ENCODE results near the gene REPIN1. TPM values are rescaled to one million over a fixed set of nuclear protein-coding genes. Genes with fewer than 3 reads are reported as not detected.
A peak's percentile ranks its signal among the peaks of the same experiment; 100 is the strongest.

Gene REPIN1
- polyA plus RNA-seq, 1 of the 3 experiments (the other 2 are of a cell fraction), result 91.6 TPM

GRCh38 chr7:150367677-150368095 is 936 bp upstream of the REPIN1 start:
- H3K9me2 ChIP-seq, result no peaks in the 10 kb centered on the region
- H3F3A ChIP-seq (replicated peaks; ENCODE audit: insufficient read depth), result peaks cover 10% of the 10 kb centered on the region
- H3K27ac ChIP-seq (ENCODE audit: low read depth in 2 of 2, low read length in 1 of 2), result peak overlapping the region; percentile 72 to 96
- peak overlapping the region; percentile 100 for H2AFZ ChIP-seq (ENCODE audit: low read depth)
- CTCF ChIA-PET, result interaction anchor here (0.7 to 7.4 kb wide), 7 partner anchors 11 to 644 kb away, joined by 3 to 57 read pairs (median 3); partner anchors contain the start of gene ZNF775
- no peaks in the 10 kb centered on the region for H3K27me3 ChIP-seq (ENCODE audit: insufficient read depth)
- H3K9me3 ChIP-seq, result no peaks in the 10 kb centered on the region
- H3K4me2 ChIP-seq, result peak overlapping the region; percentile 96
- no peak for DNase-seq
- 0 out of 2 replicates have a peak, but pooled peaks have one; percentile 16 for TF ChIP-seq ELF1 (IDR thresholded peaks at IDR 0.05)
- TF ChIP-seq TCF12 (IDR thresholded peaks at IDR 0.05), result peak; percentile 15; the same call in 1 of the 2 replicates
- TF ChIP-seq MXI1 (IDR thresholded peaks at IDR 0.05; ENCODE audit: low read depth, low read length), result no peak
- no peak for TF ChIP-seq GATA2 (CRISPR knock-in tag; IDR thresholded peaks at IDR 0.05)
- peak; percentile 23; the same call in 1 of the 2 replicates for TF ChIP-seq FOSL2 (IDR thresholded peaks at IDR 0.05; ENCODE audit: borderline replicate concordance, low read depth)
- TF ChIP-seq RXRA (IDR thresholded peaks at IDR 0.05; ENCODE audit: borderline replicate concordance, low read depth), result no peak
- POLR2A ChIA-PET, result interaction anchor here (1.3 to 3.1 kb wide), 8 partner anchors 11 to 45 kb away, joined by 3 to 43 read pairs (median 11); partner anchors contain the start of genes ACTR3C, LRRC61 and ZNF775
- no peaks in the 10 kb centered on the region for H4K20me1 ChIP-seq (ENCODE audit: insufficient read depth)
- H3K4me1 ChIP-seq (ENCODE audit: control insufficient read depth in 1 of 2, insufficient read depth in 2 of 2, low read depth in 1 of 2, low read length in 1 of 2), result peaks cover 23 to 26% of the 10 kb centered on the region in 2 experiments
- peaks cover 0 to 25% of the 10 kb centered on the region in 2 experiments for H3K36me3 ChIP-seq (replicated peaks in 1 of 2; ENCODE audit: control insufficient read depth in 1 of 2, insufficient read depth in 2 of 2, low read length in 1 of 2)
- peaks cover 38% of the 10 kb centered on the region for H3K79me2 ChIP-seq (ENCODE audit: insufficient read depth)
- peak overlapping the region; percentile 93 for H3K9ac ChIP-seq
- 66% methylated on average over 8 of the region's 8 CpGs for whole genome bisulfite sequencing (ENCODE audit: low lambda C conversion rate)
- peak overlapping the region; percentile 70 to 77 for H3K4me3 ChIP-seq (ENCODE audit: low read depth in 2 of 2, low read length in 1 of 2)

DNA sequence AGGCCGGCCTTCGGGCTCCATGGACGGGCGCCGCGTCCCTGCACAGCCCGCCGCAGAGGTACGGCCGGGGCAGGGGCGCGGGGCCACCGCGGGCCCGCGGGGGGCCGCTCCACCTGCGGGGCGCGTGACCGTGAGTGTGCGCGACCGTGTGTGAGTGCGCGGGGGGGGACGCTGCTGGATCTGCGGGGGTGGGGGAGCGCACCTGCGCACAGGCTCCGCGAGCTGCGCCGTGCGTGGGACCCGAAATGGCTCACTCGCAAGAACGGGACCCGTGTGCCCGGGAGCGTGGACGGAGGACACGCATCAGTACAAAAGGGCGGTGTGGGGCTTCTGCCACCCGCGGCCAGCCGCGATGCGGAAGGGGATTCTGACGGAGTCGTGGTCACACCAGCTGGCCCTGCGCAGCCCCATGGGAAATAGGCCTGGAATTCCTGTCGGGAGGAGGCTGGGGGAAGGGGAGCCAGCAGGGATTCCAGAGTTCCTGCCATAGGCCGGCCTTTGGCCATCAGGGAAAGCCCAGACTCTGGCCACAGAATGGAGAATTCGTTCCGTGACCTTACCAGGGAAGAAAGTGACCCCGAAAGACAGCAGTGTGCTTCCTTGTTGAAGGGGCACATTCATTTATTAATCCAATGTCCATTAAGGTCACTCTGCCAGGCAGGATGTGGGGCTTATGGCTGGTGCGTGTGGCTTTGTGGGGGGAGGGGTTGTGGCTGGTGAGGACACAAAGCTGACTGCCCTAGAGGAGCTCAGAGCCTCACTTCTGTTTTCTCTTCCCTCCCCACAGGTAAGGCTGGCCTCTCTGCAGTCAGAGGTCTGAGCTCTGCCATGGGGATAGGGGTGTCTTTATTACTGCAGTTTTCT is 494 bp downstream of the REPIN1 start:
- ChIA-PET CTCF (interaction anchor here (0.9 to 7.4 kb wide), 7 partner anchors 10 to 83 kb away, joined by 3 to 57 read pairs (median 5); partner anchors contain the start of genes ACTR3C, LRRC61 and ZNF775), POLR2A (interaction anchor here (0.8 to 3.1 kb wide), 19 partner anchors 9 to 858 kb away, joined by 3 to 43 read pairs (median 4); partner anchors contain the start of genes ABCF2, ACTR3C, LRRC61 and ZNF775)
- peak overlapping the region; percentile 96 for H3K4me2 ChIP-seq
- 2% methylated on average over 25 of the region's 58 CpGs for WGBS (ENCODE audit: low lambda C conversion rate)
- peaks cover 48% of the 10 kb centered on the region for H3K79me2 ChIP-seq (ENCODE audit: insufficient read depth)
- peaks cover 9 to 39% of the 10 kb centered on the region in 2 experiments for H3K36me3 ChIP-seq (replicated peaks in 1 of 2; ENCODE audit: control insufficient read depth in 1 of 2, insufficient read depth in 2 of 2, low read length in 1 of 2)
- H3K4me3 ChIP-seq (ENCODE audit: low read depth in 2 of 2, low read length in 1 of 2), result peak overlapping the region; percentile 70 to 77
- no peak for TF ChIP-seq RFX5 (IDR thresholded peaks at IDR 0.05; ENCODE audit: low read length)
- TF ChIP-seq CHD2 (IDR thresholded peaks at IDR 0.05; ENCODE audit: low read length, partially characterized antibody), result peak; percentile 85
- TF ChIP-seq, protein P1, sequence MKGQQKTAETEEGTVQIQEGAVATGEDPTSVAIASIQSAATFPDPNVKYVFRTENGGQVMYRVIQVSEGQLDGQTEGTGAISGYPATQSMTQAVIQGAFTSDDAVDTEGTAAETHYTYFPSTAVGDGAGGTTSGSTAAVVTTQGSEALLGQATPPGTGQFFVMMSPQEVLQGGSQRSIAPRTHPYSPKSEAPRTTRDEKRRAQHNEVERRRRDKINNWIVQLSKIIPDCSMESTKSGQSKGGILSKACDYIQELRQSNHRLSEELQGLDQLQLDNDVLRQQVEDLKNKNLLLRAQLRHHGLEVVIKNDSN (IDR thresholded peaks at IDR 0.05; ENCODE audit: borderline replicate concordance, low read depth), result no peak; the same call in 1 of the 2 replicates
- TF ChIP-seq NRF1 (IDR thresholded peaks at IDR 0.05; ENCODE audit: low read depth, low read length), result peak; percentile 58
- TF ChIP-seq TEAD4 (IDR thresholded peaks at IDR 0.05; ENCODE audit: borderline replicate concordance, insufficient read depth), result 0 out of 2 replicates have a peak, but pooled peaks have one; percentile 45
- TF ChIP-seq FOXJ3 (CRISPR knock-in tag; IDR thresholded peaks at IDR 0.05), result 0 out of 2 replicates have a peak, but pooled peaks have one; percentile 38
- peak; percentile 66; the same call in 1 of the 2 replicates for TF ChIP-seq MXI1 (IDR thresholded peaks at IDR 0.05; ENCODE audit: low read depth, low read length)
- peak; percentile 55 for TF ChIP-seq ELF1 (IDR thresholded peaks at IDR 0.05)
- peak; percentile 59; the same call in 1 of the 2 replicates for TF ChIP-seq SIN3A (IDR thresholded peaks at IDR 0.05; ENCODE audit: borderline replicate concordance, low read depth, low read length)
- TF ChIP-seq EP300 (IDR thresholded peaks at IDR 0.05; ENCODE audit: borderline replicate concordance in 1 of 2, low read depth in 1 of 2, low read length in 1 of 2), result peak in 1 of 2 experiments; percentile 41; a peak in 1 of 4 replicates
- no peak for TF ChIP-seq GABPA (IDR thresholded peaks at IDR 0.05; ENCODE audit: low read depth)
- no peak for TF ChIP-seq EZH2phosphoT487 (IDR thresholded peaks at IDR 0.05; ENCODE audit: borderline replicate concordance, low read depth)
- TF ChIP-seq REST (IDR thresholded peaks at IDR 0.05; ENCODE audit: low read depth, low read length), result no peak
- TF ChIP-seq TAF1 (IDR thresholded peaks at IDR 0.05; ENCODE audit: borderline replicate concordance, low read depth, low read length), result peak; percentile 59; the same call in 1 of the 2 replicates
- peak; percentile 46 for TF ChIP-seq TCF12 (IDR thresholded peaks at IDR 0.05)
- H3F3A ChIP-seq (replicated peaks; ENCODE audit: insufficient read depth), result peaks cover 10% of the 10 kb centered on the region
- H3K27ac ChIP-seq (ENCODE audit: low read depth in 2 of 2, low read length in 1 of 2), result peak overlapping the region; percentile 72 to 96
- H4K20me1 ChIP-seq (ENCODE audit: insufficient read depth), result no peaks in the 10 kb centered on the region
- H3K9me3 ChIP-seq, result no peaks in the 10 kb centered on the region
- H3K27me3 ChIP-seq (ENCODE audit: insufficient read depth), result no peaks in the 10 kb centered on the region
- peak; percentile 93 for DNase-seq
- peak overlapping the region; percentile 100; the same call in 1 of the 2 replicates for H2AFZ ChIP-seq (ENCODE audit: low read depth)
- H3K4me1 ChIP-seq (ENCODE audit: control insufficient read depth in 1 of 2, insufficient read depth in 2 of 2, low read depth in 1 of 2, low read length in 1 of 2), result peaks cover 11 to 35% of the 10 kb centered on the region in 2 experiments
- H3K9me2 ChIP-seq, result no peaks in the 10 kb centered on the region
- peak overlapping the region; percentile 93 for H3K9ac ChIP-seq
